ENCODE data around the gene MED22.

GRCh38 chr9:133331641-133332380, 16.1 kb downstream of the MED22 start:
- TF ChIP-seq POLR2A (IDR thresholded peaks at IDR 0.05; ENCODE audit: borderline replicate concordance, extremely low read depth, insufficient read depth, insufficient read length) (no peak), EGR1 (IDR thresholded peaks at IDR 0.05; ENCODE audit: low read depth) (no peak), ZNF274 (IDR thresholded peaks at IDR 0.05; ENCODE audit: low read depth, low read length) (no peak), CTCF (IDR thresholded peaks at IDR 0.05 in 2 of 3, conservative IDR thresholded peaks at IDR 0.05 in 1 of 3; ENCODE audit: borderline replicate concordance in 1 of 3, insufficient read depth in 1 of 3, low read depth in 2 of 3, low read length in 2 of 3) (no peak), JUND (IDR thresholded peaks at IDR 0.05) (no peak), EZH2 (IDR thresholded peaks at IDR 0.05) (no peak), YY1 (IDR thresholded peaks at IDR 0.05; ENCODE audit: extremely low read depth, insufficient replicate concordance, low read depth, low read length) (no peak), RAD21 (IDR thresholded peaks at IDR 0.05; ENCODE audit: low read depth) (no peak), REST (IDR thresholded peaks at IDR 0.05; ENCODE audit: low read depth) (no peak), POLR2AphosphoS5 (IDR thresholded peaks at IDR 0.05; ENCODE audit: low read depth, low read length) (no peak), MAX (IDR thresholded peaks at IDR 0.05) (no peak), SP1 (IDR thresholded peaks at IDR 0.05; ENCODE audit: low read depth) (no peak), ZFX (IDR thresholded peaks at IDR 0.05) (no peak), ATF3 (IDR thresholded peaks at IDR 0.05) (no peak)
